K562 (cell line): ENCODE measurements around the gene REP15.

ENCODE experiments used
- CBX3 ChIP-seq, 2 experiments: IDR thresholded peaks; 1 replicate in 1 of 2; 2 replicates in 1 of 2; pipeline ENCODE4 v1.6.1; 2012; ENCODE audit warnings: inconsistent platforms in 2 of 2, low read length in 2 of 2, borderline replicate concordance in 1 of 2, control low read depth in 1 of 2
- CTCF ChIP-seq, 3 experiments: IDR thresholded peaks in 2 of 3; conservative IDR thresholded peaks in 1 of 3; 2 replicates each; pipeline ENCODE4 v1.5.1; 2011 to 2012; ENCODE audit warnings: low read length in 3 of 3, mild to moderate bottlenecking in 3 of 3, control low read depth in 2 of 3, improper control_type of control experiment in 1 of 3, inconsistent platforms in 1 of 3, low read depth in 1 of 3, mixed read lengths in 1 of 3, moderate library complexity in 1 of 3; ENCODE audit not compliant: insufficient read depth in 2 of 3
- GABPA ChIP-seq: fragments of 200-800 bp; sonication (Bioruptor generic); conservative IDR thresholded peaks from 2 replicates; pipeline ENCODE4 v1.6.1; 2016; ENCODE audit warnings: low read depth, missing genetic modification characterization, missing compliant biosample characterization
- MAFK ChIP-seq: IDR thresholded peaks from 2 replicates; pipeline ENCODE4 v1.6.1; 2011; ENCODE audit warnings: low read length, improper control_type of control experiment
- MED1 ChIP-seq: sonication (generic); formaldehyde crosslinking; IDR thresholded peaks from 2 replicates; pipeline ENCODE4 v1.8.1; 2023; ENCODE audit warnings: missing genetic modification reagents, borderline replicate concordance
- NCOA4 ChIP-seq: fragments of 450-650 bp; IDR thresholded peaks from 2 replicates; pipeline ENCODE4 v1.6.1; 2018; ENCODE audit warnings: mild to moderate bottlenecking; ENCODE audit not compliant: partially characterized antibody
- PHB ChIP-seq: fragments of 250-450 bp; sonication (Bioruptor Pico); IDR thresholded peaks from 2 replicates; pipeline ENCODE4 v1.5.0; 2021
- ZFX ChIP-seq: sonication (generic); formaldehyde crosslinking; IDR thresholded peaks from 2 replicates; pipeline ENCODE4 v1.8.0; 2022; ENCODE audit warnings: mild to moderate bottlenecking, missing genetic modification reagents, moderate library complexity
- TF ChIP-seq, protein P1 (sequence below): conservative IDR thresholded peaks from 2 replicates; pipeline ENCODE4 v1.6.1; 2011; ENCODE audit warnings: low read depth, mild to moderate bottlenecking, low read length; ENCODE audit not compliant: control insufficient read depth

GRCh38 chr12:27732281-27732680, 36.0 kb downstream of the REP15 start:
- TF ChIP-seq CBX3 (IDR thresholded peaks at IDR 0.05; ENCODE audit: borderline replicate concordance in 1 of 2, low read length in 2 of 2) (no peak), CTCF (IDR thresholded peaks at IDR 0.05 in 2 of 3, conservative IDR thresholded peaks at IDR 0.05 in 1 of 3; ENCODE audit: insufficient read depth in 2 of 3, low read depth in 1 of 3, low read length in 3 of 3) (peak; percentile 17 to 44 (median 41); a peak in 4 of 6 replicates), PHB (no peak), MAFK (no peak), NCOA4 (no peak), GABPA (tag) (no peak), ZFX (CRISPR knock-in tag) (no peak), MED1 (CRISPR knock-in tag) (no peak)
- TF ChIP-seq, protein P1, sequence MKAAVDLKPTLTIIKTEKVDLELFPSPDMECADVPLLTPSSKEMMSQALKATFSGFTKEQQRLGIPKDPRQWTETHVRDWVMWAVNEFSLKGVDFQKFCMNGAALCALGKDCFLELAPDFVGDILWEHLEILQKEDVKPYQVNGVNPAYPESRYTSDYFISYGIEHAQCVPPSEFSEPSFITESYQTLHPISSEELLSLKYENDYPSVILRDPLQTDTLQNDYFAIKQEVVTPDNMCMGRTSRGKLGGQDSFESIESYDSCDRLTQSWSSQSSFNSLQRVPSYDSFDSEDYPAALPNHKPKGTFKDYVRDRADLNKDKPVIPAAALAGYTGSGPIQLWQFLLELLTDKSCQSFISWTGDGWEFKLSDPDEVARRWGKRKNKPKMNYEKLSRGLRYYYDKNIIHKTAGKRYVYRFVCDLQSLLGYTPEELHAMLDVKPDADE = no peak
